GM10248 (cell line): Measurements from ENCODE around the gene PLSCR3.

Experiments
- CTCF ChIA-PET: fragments of 300-600 bp; sonication (Branson Sonifier 250); formaldehyde crosslinking; extraction: SDS; loops from one replicate; lab custom pipeline; 2021; ENCODE audit warnings: antibody characterized with exemption; lab: Yijun Ruan, JAX
- POLR2A ChIA-PET: fragments of 350-650 bp; sonication (Branson Sonifier 250); formaldehyde crosslinking; extraction: SDS; loops from one replicate; lab custom pipeline; 2020; ENCODE audit warnings: antibody characterized with exemption; lab: Yijun Ruan, JAX
- DNase-seq: peaks from one replicate; pipeline ENCODE4 v3.0.0; 2012; ENCODE audit errors: extremely low spot score
- CTCF ChIP-seq: IDR thresholded peaks from 2 replicates; pipeline ENCODE4 v1.5.1; 2012; ENCODE audit warnings: mild to moderate bottlenecking, low read depth; ENCODE audit errors: extremely low read depth, missing control alignments, control extremely low read depth

PLSCR3 gene

DNA sequence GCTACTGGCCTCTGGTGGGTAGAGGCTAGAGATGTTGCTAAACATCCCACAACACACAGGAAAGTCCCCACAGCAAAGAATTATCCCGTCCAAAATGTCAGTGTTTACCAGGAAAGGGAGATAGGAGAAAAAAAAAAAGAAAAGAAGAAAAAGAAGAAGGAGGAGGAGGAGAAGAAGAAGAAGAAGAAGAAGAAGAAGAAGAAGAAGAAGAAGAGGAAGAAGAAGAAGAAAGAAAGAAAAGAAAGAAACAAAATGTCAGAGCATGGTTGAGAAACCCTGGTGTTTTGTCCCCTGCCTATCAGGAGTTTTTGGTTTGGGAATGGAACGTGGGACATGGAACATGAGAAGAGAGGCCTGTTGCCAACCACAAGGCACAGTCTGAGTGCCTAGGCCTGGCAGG lies 36.9 kb downstream of the PLSCR3 start:
- CTCF ChIA-PET = interaction anchor here (1.1 to 2.9 kb wide), 6 partner anchors 10 to 152 kb away, joined by 3 to 24 read pairs (median 10); partner anchors contain the start of gene NEURL4
- TF ChIP-seq CTCF = no peak
- DNase-seq = no peak
- POLR2A ChIA-PET = no interaction called here

GRCh38 chr17:7356756-7357155 lies 37.6 kb downstream of the PLSCR3 start:
- POLR2A ChIA-PET = no interaction called here
- TF ChIP-seq CTCF = no peak
- CTCF ChIA-PET = interaction anchor here (0.7 to 4.8 kb wide), 36 partner anchors 9 to 335 kb away, joined by 3 to 55 read pairs (median 6); partner anchors contain the start of genes ACAP1, NEURL4, NLGN2 and SENP3
- no peak for DNase-seq

GRCh38 chr17:7356072-7356549 lies 38.2 kb downstream of the PLSCR3 start:
- TF ChIP-seq CTCF = peak; percentile 98
- ChIA-PET CTCF (interaction anchor here (0.6 to 4.8 kb wide), 56 partner anchors 8 to 355 kb away, joined by 3 to 55 read pairs (median 4); partner anchors contain the start of genes ACAP1, NEURL4, NLGN2 and PLSCR3), POLR2A (interaction anchor here (0.6 to 1.3 kb wide), 3 partner anchors 43 to 129 kb away, joined by 3 to 15 read pairs (median 4); no protein-coding TSS in a partner anchor)
- peak; percentile 88 for DNase-seq

- no peak for TF ChIP-seq CTCF
- POLR2A ChIA-PET = interaction anchor here (0.6 to 1.3 kb wide), 3 partner anchors 44 to 129 kb away, joined by 3 to 15 read pairs (median 4); no protein-coding TSS in a partner anchor
Measured at GRCh38 chr17:7355573-7355972, 38.8 kb downstream of the PLSCR3 start.

GRCh38 chr17:7355053-7355452 lies 39.3 kb downstream of the PLSCR3 start, which contains the start of gene TMEM95:
TMEM95 (plus strand) TSS chr17:7355156; CDS start chr17:7355205, 49 bp downstream.
- ChIA-PET CTCF (interaction anchor here (0.8 to 4.8 kb wide), 36 partner anchors 9 to 333 kb away, joined by 3 to 55 read pairs (median 5); partner anchors contain the start of genes ACAP1, NEURL4, PLSCR3 and SENP3), POLR2A (interaction anchor here (1.0 to 1.3 kb wide), 2 partner anchors 130 kb away, joined by 3 to 4 read pairs; partner anchors contain the start of gene POLR2A)
- DNase-seq = no peak
- no peak for TF ChIP-seq CTCF

More at GRCh38 chr17:7355573-7355972, 38.8 kb downstream of the PLSCR3 start:
- DNase-seq = no peak
- CTCF ChIA-PET = interaction anchor here (0.6 to 4.8 kb wide), 53 partner anchors 8 to 355 kb away, joined by 3 to 55 read pairs (median 5); partner anchors contain the start of genes ACAP1, NEURL4, NLGN2 and PLSCR3

GRCh38 chr17:7354262-7354843 lies 40.0 kb downstream of the PLSCR3 start:
- POLR2A ChIA-PET = interaction anchor here (0.6 to 1.0 kb wide), 3 partner anchors 18 to 130 kb away, joined by 3 read pairs; partner anchors contain the start of genes ACAP1 and POLR2A
- peak; percentile 44 for DNase-seq
- CTCF ChIA-PET = interaction anchor here (0.8 to 8.1 kb wide), 16 partner anchors 10 to 235 kb away, joined by 3 to 62 read pairs (median 8); partner anchors contain the start of genes ACAP1, SENP3, SOX15 and TMEM102

More at GRCh38 chr17:7354262-7354843, 40.0 kb downstream of the PLSCR3 start:
- no peak for TF ChIP-seq CTCF
